CD4-positive, alpha-beta memory T cell (primary cell): ENCODE measurements around the gene NR5A2. TPM values are rescaled to one million over a fixed set of nuclear protein-coding genes. Genes with fewer than 3 reads are reported as not detected.
A peak's percentile ranks its signal among the peaks of the same experiment; 100 is the strongest.

Experiments used
- CTCF ChIA-PET: fragments of 350-600 bp; sonication (Branson Sonifier 250); formaldehyde crosslinking; loops from one replicate; lab custom pipeline; 2021; ENCODE audit warnings: inconsistent platforms; ENCODE audit not compliant: partially characterized antibody; lab: Charles Lee
- POLR2A ChIA-PET: fragments of 350-600 bp; sonication (Branson Sonifier 250); formaldehyde crosslinking; loops from one replicate; lab custom pipeline; 2021; ENCODE audit not compliant: partially characterized antibody; lab: Charles Lee
- DNase-seq, 5 donors: peaks; one replicate each; pipeline versions ENCODE4 v3.0.0 to v3.0.0-alpha.2; 2020 to 2022; ENCODE audit warnings: mixed read lengths in 1 of 5
- H3K27ac ChIP-seq: one replicate; pipeline ENCODE4 v1.7.0; 2013; ENCODE audit warnings: low read depth, low read length
- H3K27me3 ChIP-seq: 2 replicates; pipeline ENCODE4 v1.7.0; 2013; ENCODE audit warnings: mild to moderate bottlenecking, low read length, moderate library complexity; ENCODE audit not compliant: insufficient read depth
- H3K36me3 ChIP-seq: 2 replicates; pipeline ENCODE4 v1.7.0; 2013; ENCODE audit warnings: mild to moderate bottlenecking, low read length, moderate library complexity; ENCODE audit not compliant: insufficient read depth
- H3K4me1 ChIP-seq: 2 replicates; pipeline ENCODE4 v1.7.0; 2013; ENCODE audit warnings: mild to moderate bottlenecking, low read length, moderate library complexity; ENCODE audit not compliant: insufficient read depth
- H3K4me3 ChIP-seq, 2 donors: one replicate each; pipeline ENCODE4 v1.7.0; 2013; ENCODE audit warnings: low read length in 2 of 2, mild to moderate bottlenecking in 1 of 2
- H3K9me3 ChIP-seq, 2 donors: one replicate each; pipeline ENCODE4 v1.7.0; 2013; ENCODE audit warnings: low read length in 2 of 2, control low read depth in 1 of 2; ENCODE audit not compliant: control insufficient read depth in 1 of 2
- H3K27ac Mint-ChIP-seq, 7 donors: one replicate each; pipeline ENCODE4 v1.8.0; 2020 to 2021; ENCODE audit warnings: mixed read lengths in 7 of 7, mild to moderate bottlenecking in 6 of 7, inconsistent platforms in 3 of 7, moderate library complexity in 3 of 7
- H3K27me3 Mint-ChIP-seq, 2 donors: one replicate each; pipeline ENCODE4 v1.8.0; 2020 to 2021; ENCODE audit warnings: mixed read lengths in 2 of 2
- H3K36me3 Mint-ChIP-seq, 2 donors: one replicate each; pipeline ENCODE4 v1.8.0; 2020 to 2021; ENCODE audit warnings: mixed read lengths in 2 of 2, inconsistent platforms in 1 of 2, mild to moderate bottlenecking in 1 of 2
- H3K4me1 Mint-ChIP-seq, 4 donors: one replicate each; pipeline ENCODE4 v1.8.0; 2020 to 2021; ENCODE audit warnings: mixed read lengths in 4 of 4, mild to moderate bottlenecking in 1 of 4
- H3K4me3 Mint-ChIP-seq, 8 donors: one replicate each; pipeline ENCODE4 v1.8.0; 2020 to 2021; ENCODE audit warnings: mixed read lengths in 8 of 8, mild to moderate bottlenecking in 7 of 8, moderate library complexity in 6 of 8, inconsistent platforms in 3 of 8
- H3K9me3 Mint-ChIP-seq, 8 donors: one replicate each; pipeline ENCODE4 v1.8.0; 2020 to 2021; ENCODE audit warnings: mixed read lengths in 8 of 8, mild to moderate bottlenecking in 5 of 8, inconsistent platforms in 3 of 8, moderate library complexity in 1 of 8
- intact Hi-C: fragments of 100-400 bp; cut with micrococcal nuclease; formaldehyde crosslinking; loops from one replicate; pipeline ENCODE4 v1.15.1; 2023
- polyA plus RNA-seq, 2 donors: library from polyadenylated mRNA; unstranded; fragments of 300-500 nt; fragmentation: Illumina TruSeq; gene quantifications; one replicate each; pipeline ENCODE4 v1.2.3, GENCODE V29; 2021
- total RNA-seq, 2 experiments: library from RNA; stranded (reverse); gene quantifications; one replicate each; pipeline ENCODE4 v1.2.3, GENCODE V29; 2021

The NR5A2 gene
- total and polyA plus RNA-seq, 4 experiments from 2014 or later = not detected

DNA sequence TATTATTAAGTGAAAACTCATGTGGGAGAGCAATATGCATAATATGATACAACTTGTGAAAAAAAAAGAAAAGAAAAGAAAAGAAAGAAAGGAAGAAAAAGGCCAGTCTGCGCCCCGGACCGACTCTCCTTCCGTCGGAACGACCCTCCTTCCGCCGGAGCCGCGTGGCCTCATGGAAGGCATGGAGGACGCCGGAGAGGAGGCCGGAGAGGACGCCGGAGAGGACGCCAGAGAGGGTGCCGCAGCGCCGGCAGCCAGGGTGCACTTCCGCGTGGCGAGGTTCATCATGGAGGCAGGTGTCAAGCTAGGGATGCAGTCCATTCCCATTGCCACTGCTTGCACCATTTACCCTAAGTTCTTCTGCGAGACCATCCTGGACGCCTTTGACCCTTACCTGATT is 185.9 kb downstream of the NR5A2 start:
- H3K4me1 Mint-ChIP-seq = peaks cover 0 to 4% (median 0%) of the 10 kb centered on the region in 4 donors
- POLR2A ChIA-PET = no interaction called here

DNA sequence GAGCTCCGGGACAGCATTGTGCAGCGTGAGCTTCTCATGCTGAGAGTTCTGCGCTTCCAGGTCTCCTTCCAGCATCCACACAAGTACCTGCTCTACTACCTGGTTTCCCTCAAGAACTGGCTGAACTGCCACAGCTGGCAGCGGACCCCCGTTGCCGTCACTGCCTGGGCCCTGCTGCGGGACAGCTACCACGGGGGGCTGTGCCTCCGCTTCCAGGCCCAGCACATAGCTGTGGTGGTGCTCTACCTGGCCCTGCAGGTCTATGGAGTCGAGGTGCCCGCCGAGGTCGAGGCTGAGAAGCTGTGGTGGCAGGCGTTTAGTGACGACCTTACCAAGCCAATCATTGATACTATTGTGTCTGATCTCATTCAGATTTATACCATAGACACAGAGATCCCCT is 186.4 kb downstream of the NR5A2 start:
- POLR2A ChIA-PET = no interaction called here
- H3K4me1 Mint-ChIP-seq = peaks cover 0 to 4% (median 1%) of the 10 kb centered on the region in 4 donors
- DNase-seq = no peak
- peaks cover 0 to 10% (median 7%) of the 10 kb centered on the region in 8 donors for H3K9me3 Mint-ChIP-seq
- peaks cover 0 to 3% of the 10 kb centered on the region in 2 donors for H3K36me3 Mint-ChIP-seq
- Histone ChIP-seq H3K36me3 (no peaks in the 10 kb centered on the region), H3K27me3 (no peaks in the 10 kb centered on the region), H3K4me3 (no peak overlapping the region), H3K27ac (no peak overlapping the region), H3K9me3 (no peaks in the 10 kb centered on the region), H3K4me1 (no peaks in the 10 kb centered on the region)
- no peak overlapping the region for H3K4me3 Mint-ChIP-seq
- CTCF ChIA-PET = no interaction called here
- intact Hi-C loops = no loop called here
- peaks cover 0 to 2% of the 10 kb centered on the region in 2 donors for H3K27me3 Mint-ChIP-seq
- no peak overlapping the region for H3K27ac Mint-ChIP-seq

More for the DNA sequence above, 185.9 kb downstream of the NR5A2 start:
- Histone ChIP-seq H3K27me3 (no peaks in the 10 kb centered on the region), H3K9me3 (no peaks in the 10 kb centered on the region), H3K36me3 (no peaks in the 10 kb centered on the region), H3K27ac (no peak overlapping the region), H3K4me3 (no peak overlapping the region), H3K4me1 (no peaks in the 10 kb centered on the region)
- DNase-seq = no peak
- no peak overlapping the region for H3K27ac Mint-ChIP-seq
- intact Hi-C loops = no loop called here
- CTCF ChIA-PET = no interaction called here
- no peaks in the 10 kb centered on the region for H3K27me3 Mint-ChIP-seq
- H3K4me3 Mint-ChIP-seq = no peak overlapping the region
- H3K9me3 Mint-ChIP-seq = peaks cover 0 to 9% (median 7%) of the 10 kb centered on the region in 8 donors
- peaks cover 0 to 3% of the 10 kb centered on the region in 2 donors for H3K36me3 Mint-ChIP-seq

DNA sequence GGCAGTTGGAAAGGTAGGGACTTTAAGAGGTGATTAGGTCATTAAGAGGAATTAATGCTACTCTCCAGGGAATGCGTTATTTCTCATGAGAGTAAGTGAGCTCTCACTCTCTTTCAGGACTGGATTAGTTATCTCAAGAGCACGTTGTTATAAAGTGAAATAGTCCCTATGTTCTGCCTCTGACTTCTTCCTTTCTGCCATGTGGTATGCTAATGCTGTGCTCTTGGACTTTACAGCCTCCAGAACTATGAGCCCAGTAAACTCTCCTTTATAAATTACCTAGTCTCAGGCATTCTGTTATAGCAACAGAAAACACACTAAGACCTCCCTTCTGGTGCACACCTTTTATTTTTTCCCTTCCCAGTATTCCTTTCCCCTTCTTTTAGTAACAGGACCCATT is 187.8 kb downstream of the NR5A2 start:
- H3K4me3 Mint-ChIP-seq = no peak overlapping the region
- H3K27ac Mint-ChIP-seq = peak overlapping the region in 1 of 7 donors; percentile 37
- peaks cover 0 to 3% of the 10 kb centered on the region in 2 donors for H3K36me3 Mint-ChIP-seq

DNA sequence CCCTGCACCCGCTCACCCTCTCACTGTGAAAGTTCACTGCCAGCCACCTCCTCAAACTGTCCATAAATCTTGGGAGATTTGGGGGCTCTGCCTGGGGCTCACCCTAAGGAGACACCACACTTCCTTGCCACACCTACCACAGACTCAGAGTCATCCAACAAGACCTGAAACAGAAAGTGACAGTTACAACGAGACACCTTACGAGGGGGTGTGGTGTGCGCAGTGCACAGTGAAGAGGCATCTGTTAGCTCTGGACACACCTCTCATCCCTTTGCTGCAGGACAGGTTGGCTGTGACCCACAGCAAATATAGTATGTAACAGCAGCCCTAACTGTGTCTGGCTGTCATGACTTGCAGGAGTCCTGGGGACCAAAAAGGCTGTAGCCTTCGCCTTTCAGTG is 190.2 kb downstream of the NR5A2 start:
- Mint-ChIP-seq H3K27ac (no peak overlapping the region), H3K4me1 (peaks cover 0 to 8% (median 4%) of the 10 kb centered on the region in 4 donors), H3K36me3 (peaks cover 0 to 3% of the 10 kb centered on the region in 2 donors), H3K4me3 (peak overlapping the region in 1 of 8 donors; percentile 27), H3K27me3 (peaks cover 1 to 9% of the 10 kb centered on the region in 2 donors), H3K9me3 (peaks cover 0 to 10% (median 7%) of the 10 kb centered on the region in 8 donors)
- CTCF ChIA-PET = no interaction called here
- Histone ChIP-seq H3K27me3 (no peaks in the 10 kb centered on the region), H3K27ac (no peak overlapping the region), H3K36me3 (no peaks in the 10 kb centered on the region), H3K4me3 (no peak overlapping the region), H3K4me1 (no peaks in the 10 kb centered on the region), H3K9me3 (no peaks in the 10 kb centered on the region)
- POLR2A ChIA-PET = no interaction called here
- intact Hi-C loops = no loop called here
- no peak for DNase-seq

More for the DNA sequence above, 187.8 kb downstream of the NR5A2 start:
- CTCF ChIA-PET = no interaction called here
- H3K27me3 ChIP-seq = no peaks in the 10 kb centered on the region
- H3K27ac ChIP-seq = no peak overlapping the region
- no peaks in the 10 kb centered on the region for H3K9me3 ChIP-seq
- DNase-seq = no peak
- H3K9me3 Mint-ChIP-seq = peaks cover 0 to 10% (median 7%) of the 10 kb centered on the region in 8 donors
- peaks cover 0 to 4% (median 1%) of the 10 kb centered on the region in 4 donors for H3K4me1 Mint-ChIP-seq
- intact Hi-C loops = no loop called here
- POLR2A ChIA-PET = no interaction called here
- H3K4me1 ChIP-seq = no peaks in the 10 kb centered on the region
- H3K4me3 ChIP-seq = no peak overlapping the region
- no peaks in the 10 kb centered on the region for H3K36me3 ChIP-seq
- peaks cover 0 to 7% of the 10 kb centered on the region in 2 donors for H3K27me3 Mint-ChIP-seq

DNA sequence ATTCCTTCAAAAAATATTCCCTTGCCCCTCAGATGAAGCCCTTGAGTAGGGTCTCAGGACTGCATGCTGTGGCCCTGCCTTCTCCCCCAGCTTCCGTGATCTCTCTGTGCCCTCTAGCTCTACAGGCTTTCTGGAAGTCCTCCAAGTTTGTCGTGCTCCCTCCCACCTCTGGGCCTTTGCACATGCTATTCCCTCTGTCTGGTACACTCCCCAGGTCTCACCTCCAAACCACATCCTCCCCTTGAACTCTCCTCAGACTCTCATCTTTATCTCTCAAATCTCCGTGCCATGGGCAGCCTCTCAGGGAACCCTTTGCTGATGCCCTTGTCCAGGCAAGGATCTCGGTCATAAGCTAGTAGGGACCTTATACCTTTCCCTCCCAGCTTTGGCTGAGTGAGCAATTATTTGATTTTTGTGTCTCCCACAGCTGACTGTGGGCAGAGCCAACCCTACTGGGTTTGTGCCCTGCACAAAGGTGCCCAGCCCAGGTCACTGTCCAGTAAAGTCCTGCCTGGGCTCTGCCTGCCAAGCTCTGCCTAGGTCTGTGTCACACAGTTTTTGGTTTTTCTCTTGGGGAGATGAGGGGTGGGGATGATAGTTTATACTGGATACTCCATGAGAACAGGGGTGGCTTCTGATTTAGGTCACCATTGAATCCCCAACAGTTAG is 194.2 kb downstream of the NR5A2 start:
- no peak for DNase-seq

DNA sequence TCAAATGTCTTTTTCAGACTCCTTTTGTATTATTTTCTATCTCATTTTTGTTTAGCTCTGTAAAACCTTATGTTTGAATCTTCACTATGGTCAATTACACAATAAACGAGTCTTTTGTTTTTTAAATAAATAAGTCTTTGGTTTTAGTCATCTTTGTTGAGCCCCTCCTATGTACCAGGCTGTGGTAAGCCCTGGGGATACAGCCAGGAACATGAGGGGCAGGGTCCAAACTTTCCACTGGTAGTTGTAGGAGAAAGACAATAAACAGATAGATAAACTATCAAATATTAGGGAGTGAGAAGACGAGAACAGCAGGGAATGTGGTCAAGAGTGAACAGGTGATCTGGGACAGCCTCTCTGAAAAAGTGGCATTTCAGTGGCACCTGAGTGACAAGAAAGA is 195.7 kb downstream of the NR5A2 start:
- intact Hi-C loops = no loop called here
- DNase-seq = no peak
- Histone ChIP-seq H3K4me1 (peaks cover 18% of the 10 kb centered on the region), H3K27me3 (no peaks in the 10 kb centered on the region), H3K36me3 (no peaks in the 10 kb centered on the region), H3K4me3 (no peak overlapping the region), H3K27ac (no peak overlapping the region), H3K9me3 (no peaks in the 10 kb centered on the region)
- H3K27me3 Mint-ChIP-seq = peaks cover 1 to 9% of the 10 kb centered on the region in 2 donors
- H3K4me3 Mint-ChIP-seq = no peak overlapping the region
- H3K36me3 Mint-ChIP-seq = no peaks in the 10 kb centered on the region
- peaks cover 0 to 2% (median 0%) of the 10 kb centered on the region in 8 donors for H3K9me3 Mint-ChIP-seq
- H3K4me1 Mint-ChIP-seq = peaks cover 17 to 24% (median 21%) of the 10 kb centered on the region in 4 donors
- ChIA-PET POLR2A (no interaction called here), CTCF (no interaction called here)
- H3K27ac Mint-ChIP-seq = peak overlapping the region in 1 of 7 donors; percentile 12

More for the DNA sequence above, 194.2 kb downstream of the NR5A2 start:
- intact Hi-C loops = no loop called here
- H3K9me3 ChIP-seq = no peaks in the 10 kb centered on the region
- H3K27me3 Mint-ChIP-seq = peaks cover 1 to 9% of the 10 kb centered on the region in 2 donors
- peaks cover 15% of the 10 kb centered on the region for H3K4me1 ChIP-seq
- H3K27me3 ChIP-seq = no peaks in the 10 kb centered on the region
- H3K4me3 ChIP-seq = no peak overlapping the region
- peaks cover 14 to 25% (median 18%) of the 10 kb centered on the region in 4 donors for H3K4me1 Mint-ChIP-seq
- ChIA-PET CTCF (no interaction called here), POLR2A (no interaction called here)
- H3K36me3 Mint-ChIP-seq = no peaks in the 10 kb centered on the region
- no peak overlapping the region for H3K27ac Mint-ChIP-seq
- no peak overlapping the region for H3K27ac ChIP-seq
- no peak overlapping the region for H3K4me3 Mint-ChIP-seq
- no peaks in the 10 kb centered on the region for H3K36me3 ChIP-seq
- peaks cover 0 to 2% (median 0%) of the 10 kb centered on the region in 8 donors for H3K9me3 Mint-ChIP-seq

DNA sequence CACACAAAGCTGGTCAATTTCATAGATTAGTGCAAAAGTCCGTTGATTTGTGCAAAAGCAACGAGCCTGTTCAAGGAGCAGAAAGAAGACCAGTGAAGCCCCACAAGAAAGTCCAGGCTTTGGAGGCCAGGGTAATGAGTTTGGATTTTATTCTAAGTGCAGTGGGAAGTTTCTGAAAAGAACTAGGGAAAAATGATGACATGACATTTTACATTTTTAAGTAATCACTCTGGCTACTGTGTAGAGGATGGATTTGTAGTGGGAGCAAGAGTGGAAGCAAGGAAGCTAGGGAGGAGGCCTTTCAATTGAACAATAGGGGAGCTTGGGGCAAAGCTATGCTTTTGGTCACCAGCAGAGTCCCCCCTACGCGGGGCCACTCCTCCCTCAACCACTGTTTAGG is 196.1 kb downstream of the NR5A2 start:
- Histone ChIP-seq H3K27ac (no peak overlapping the region), H3K36me3 (no peaks in the 10 kb centered on the region), H3K9me3 (no peaks in the 10 kb centered on the region), H3K4me1 (peaks cover 18% of the 10 kb centered on the region), H3K4me3 (no peak overlapping the region), H3K27me3 (no peaks in the 10 kb centered on the region)
- DNase-seq = no peak
- Mint-ChIP-seq H3K4me3 (no peak overlapping the region), H3K36me3 (no peaks in the 10 kb centered on the region), H3K27me3 (peaks cover 1 to 9% of the 10 kb centered on the region in 2 donors), H3K4me1 (peaks cover 17 to 26% (median 21%) of the 10 kb centered on the region in 4 donors), H3K27ac (no peak overlapping the region), H3K9me3 (peaks cover 0 to 2% (median 0%) of the 10 kb centered on the region in 8 donors)
- POLR2A ChIA-PET = no interaction called here
- intact Hi-C loops = no loop called here
- CTCF ChIA-PET = no interaction called here
